Neural cell (in vitro differentiated cells): ENCODE results near the gene PCIF1.

Experiments used
- EP300 ChIP-seq: fragments of 450-650 bp; conservative IDR thresholded peaks from 2 replicates; pipeline ENCODE4 v1.6.1; 2014; ENCODE audit warnings: antibody characterized with exemption, mild to moderate bottlenecking, moderate library complexity; ENCODE audit not compliant: poor library complexity, severe bottlenecking
- EZH2 ChIP-seq: fragments of 200-600, 300-800 bp; shearing (Covaris generic), sonication (generic); IDR thresholded peaks from 2 replicates; pipeline ENCODE4 v1.6.1; 2014; ENCODE audit warnings: antibody characterized with exemption, low read length, borderline replicate concordance, mild to moderate bottlenecking; ENCODE audit not compliant: insufficient read depth, poor library complexity, severe bottlenecking
- POLR2AphosphoS5 ChIP-seq: IDR thresholded peaks from 2 replicates; pipeline ENCODE4 v1.6.1; 2012
- RAD21 ChIP-seq: fragments of 450-650 bp; conservative IDR thresholded peaks from 2 replicates; pipeline ENCODE4 v1.6.1; 2014; ENCODE audit warnings: antibody characterized with exemption, mild to moderate bottlenecking, moderate library complexity
- TAF1 ChIP-seq: IDR thresholded peaks from 2 replicates; pipeline ENCODE4 v1.6.1; 2012; ENCODE audit warnings: low read depth
- TF ChIP-seq, protein P1 (sequence below): fragments of 450-650 bp; IDR thresholded peaks from 2 replicates; pipeline ENCODE4 v1.5.1; 2014; ENCODE audit warnings: antibody characterized with exemption, mild to moderate bottlenecking, moderate library complexity; ENCODE audit not compliant: poor library complexity, severe bottlenecking
- TF ChIP-seq, protein P2 (sequence below): IDR thresholded peaks from 2 replicates; pipeline ENCODE4 v1.6.1; 2012; ENCODE audit warnings: borderline replicate concordance

DNA sequence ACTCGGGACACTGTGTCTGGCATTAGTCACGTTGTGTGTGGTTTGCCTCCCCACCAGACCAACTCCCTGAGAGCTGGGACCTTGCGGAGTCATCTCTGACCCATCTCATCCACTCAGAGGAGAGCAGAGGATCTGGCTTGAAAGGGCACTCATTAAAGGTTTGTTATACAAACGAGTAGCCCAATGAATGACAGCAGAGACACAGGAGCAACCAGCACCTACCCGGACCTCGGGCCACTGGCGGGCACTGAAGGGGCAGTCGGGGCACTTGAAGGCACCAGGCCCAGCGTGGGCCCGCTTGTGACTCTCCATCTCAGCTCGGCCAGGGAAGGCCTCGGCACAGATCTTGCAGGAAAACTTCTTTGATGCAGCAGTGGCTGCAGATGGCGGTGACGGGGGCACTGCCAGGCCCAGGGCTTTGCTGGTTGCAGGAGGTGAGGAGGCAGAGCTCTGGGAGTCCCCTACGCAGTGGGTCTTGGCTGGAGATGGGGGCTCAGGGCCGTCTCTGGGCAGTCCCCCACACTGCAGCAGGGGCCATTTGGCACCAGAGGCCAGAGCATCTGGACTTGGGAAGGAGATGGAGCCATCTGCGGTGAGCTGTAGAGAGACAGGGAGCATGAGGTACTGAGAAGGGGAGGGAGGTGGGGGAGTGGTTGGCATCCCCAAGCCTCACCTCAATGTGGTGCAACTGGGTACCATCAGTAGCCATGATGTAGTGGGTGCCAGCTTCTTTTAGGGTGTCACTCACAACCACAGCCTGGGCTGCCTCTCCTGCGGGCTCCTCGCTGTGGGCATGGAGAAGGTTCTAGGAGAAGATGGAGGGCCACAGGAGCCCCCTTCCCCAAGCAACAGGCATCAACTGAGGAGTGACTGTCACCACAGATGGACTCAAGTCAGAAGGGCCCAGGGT lies 17.7 kb downstream of the PCIF1 start:
- TF ChIP-seq EZH2 (no peak), EP300 (no peak), RAD21 (no peak), POLR2AphosphoS5 (peak; percentile 21), TAF1 (no peak)
- TF ChIP-seq, protein P1, sequence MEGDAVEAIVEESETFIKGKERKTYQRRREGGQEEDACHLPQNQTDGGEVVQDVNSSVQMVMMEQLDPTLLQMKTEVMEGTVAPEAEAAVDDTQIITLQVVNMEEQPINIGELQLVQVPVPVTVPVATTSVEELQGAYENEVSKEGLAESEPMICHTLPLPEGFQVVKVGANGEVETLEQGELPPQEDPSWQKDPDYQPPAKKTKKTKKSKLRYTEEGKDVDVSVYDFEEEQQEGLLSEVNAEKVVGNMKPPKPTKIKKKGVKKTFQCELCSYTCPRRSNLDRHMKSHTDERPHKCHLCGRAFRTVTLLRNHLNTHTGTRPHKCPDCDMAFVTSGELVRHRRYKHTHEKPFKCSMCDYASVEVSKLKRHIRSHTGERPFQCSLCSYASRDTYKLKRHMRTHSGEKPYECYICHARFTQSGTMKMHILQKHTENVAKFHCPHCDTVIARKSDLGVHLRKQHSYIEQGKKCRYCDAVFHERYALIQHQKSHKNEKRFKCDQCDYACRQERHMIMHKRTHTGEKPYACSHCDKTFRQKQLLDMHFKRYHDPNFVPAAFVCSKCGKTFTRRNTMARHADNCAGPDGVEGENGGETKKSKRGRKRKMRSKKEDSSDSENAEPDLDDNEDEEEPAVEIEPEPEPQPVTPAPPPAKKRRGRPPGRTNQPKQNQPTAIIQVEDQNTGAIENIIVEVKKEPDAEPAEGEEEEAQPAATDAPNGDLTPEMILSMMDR: no peak
- TF ChIP-seq, protein P2, sequence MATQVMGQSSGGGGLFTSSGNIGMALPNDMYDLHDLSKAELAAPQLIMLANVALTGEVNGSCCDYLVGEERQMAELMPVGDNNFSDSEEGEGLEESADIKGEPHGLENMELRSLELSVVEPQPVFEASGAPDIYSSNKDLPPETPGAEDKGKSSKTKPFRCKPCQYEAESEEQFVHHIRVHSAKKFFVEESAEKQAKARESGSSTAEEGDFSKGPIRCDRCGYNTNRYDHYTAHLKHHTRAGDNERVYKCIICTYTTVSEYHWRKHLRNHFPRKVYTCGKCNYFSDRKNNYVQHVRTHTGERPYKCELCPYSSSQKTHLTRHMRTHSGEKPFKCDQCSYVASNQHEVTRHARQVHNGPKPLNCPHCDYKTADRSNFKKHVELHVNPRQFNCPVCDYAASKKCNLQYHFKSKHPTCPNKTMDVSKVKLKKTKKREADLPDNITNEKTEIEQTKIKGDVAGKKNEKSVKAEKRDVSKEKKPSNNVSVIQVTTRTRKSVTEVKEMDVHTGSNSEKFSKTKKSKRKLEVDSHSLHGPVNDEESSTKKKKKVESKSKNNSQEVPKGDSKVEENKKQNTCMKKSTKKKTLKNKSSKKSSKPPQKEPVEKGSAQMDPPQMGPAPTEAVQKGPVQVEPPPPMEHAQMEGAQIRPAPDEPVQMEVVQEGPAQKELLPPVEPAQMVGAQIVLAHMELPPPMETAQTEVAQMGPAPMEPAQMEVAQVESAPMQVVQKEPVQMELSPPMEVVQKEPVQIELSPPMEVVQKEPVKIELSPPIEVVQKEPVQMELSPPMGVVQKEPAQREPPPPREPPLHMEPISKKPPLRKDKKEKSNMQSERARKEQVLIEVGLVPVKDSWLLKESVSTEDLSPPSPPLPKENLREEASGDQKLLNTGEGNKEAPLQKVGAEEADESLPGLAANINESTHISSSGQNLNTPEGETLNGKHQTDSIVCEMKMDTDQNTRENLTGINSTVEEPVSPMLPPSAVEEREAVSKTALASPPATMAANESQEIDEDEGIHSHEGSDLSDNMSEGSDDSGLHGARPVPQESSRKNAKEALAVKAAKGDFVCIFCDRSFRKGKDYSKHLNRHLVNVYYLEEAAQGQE: no peak
